HFFc6 (cell line): ENCODE measurements around the gene AURKA. TPM values are rescaled to one million over a fixed set of nuclear protein-coding genes. Genes with fewer than 3 reads are reported as not detected.
"Not testable (repeated sequence)": the region's sequence is repeated elsewhere in the genome, so short reads cannot be mapped to it uniquely, and the experiment has no call there.

Experiments
- DNase-seq: peaks from one replicate; pipeline ENCODE4 v3.0.0-alpha.2; 2018
- H3K27ac Mint-ChIP-seq: 2 replicates; pipeline ENCODE4 v1.8.0; 2020; ENCODE audit warnings: mild to moderate bottlenecking, mixed read lengths
- H3K27me3 Mint-ChIP-seq: 2 replicates; pipeline ENCODE4 v1.8.0; 2021; ENCODE audit warnings: mild to moderate bottlenecking, moderate library complexity, mixed read lengths; ENCODE audit not compliant: insufficient read depth
- H3K36me3 Mint-ChIP-seq: 2 replicates; pipeline ENCODE4 v1.8.0; 2021; ENCODE audit warnings: low read depth, mixed read lengths
- H3K4me1 Mint-ChIP-seq: 2 replicates; pipeline ENCODE4 v1.8.0; 2020; ENCODE audit warnings: low read depth, mixed read lengths
- H3K4me3 Mint-ChIP-seq: 2 replicates; pipeline ENCODE4 v1.8.0; 2020; ENCODE audit warnings: mild to moderate bottlenecking, moderate library complexity, mixed read lengths
- H3K9me3 Mint-ChIP-seq: 2 replicates; pipeline ENCODE4 v1.8.0; 2020; ENCODE audit warnings: mild to moderate bottlenecking, mixed read lengths
- total RNA-seq, 6 experiments: library from RNA; stranded (reverse); fragmentation: NEBNext Ultra II Directional; extraction: Animal tissue kit (Norgen Biotek cat#: 25700); gene quantifications; 2 replicates in 1 of 6; 3 replicates in 5 of 6; pipeline ENCODE4 v1.2.3, GENCODE V29; 2021
- TF ChIP-seq, protein P1 (sequence below): fragments of 200-600 bp; sonication (generic); IDR thresholded peaks from 2 replicates; pipeline ENCODE4 v1.5.0; 2021; ENCODE audit warnings: antibody characterized with exemption, mild to moderate bottlenecking

Gene AURKA
- total RNA-seq, 6 experiments from 2014 or later, result 37.2 to 82.0 (median 77.1) TPM

- no peaks in the 10 kb centered on the region for H3K9me3 Mint-ChIP-seq
- no peaks in the 10 kb centered on the region for H3K36me3 Mint-ChIP-seq
- TF ChIP-seq, protein P1, sequence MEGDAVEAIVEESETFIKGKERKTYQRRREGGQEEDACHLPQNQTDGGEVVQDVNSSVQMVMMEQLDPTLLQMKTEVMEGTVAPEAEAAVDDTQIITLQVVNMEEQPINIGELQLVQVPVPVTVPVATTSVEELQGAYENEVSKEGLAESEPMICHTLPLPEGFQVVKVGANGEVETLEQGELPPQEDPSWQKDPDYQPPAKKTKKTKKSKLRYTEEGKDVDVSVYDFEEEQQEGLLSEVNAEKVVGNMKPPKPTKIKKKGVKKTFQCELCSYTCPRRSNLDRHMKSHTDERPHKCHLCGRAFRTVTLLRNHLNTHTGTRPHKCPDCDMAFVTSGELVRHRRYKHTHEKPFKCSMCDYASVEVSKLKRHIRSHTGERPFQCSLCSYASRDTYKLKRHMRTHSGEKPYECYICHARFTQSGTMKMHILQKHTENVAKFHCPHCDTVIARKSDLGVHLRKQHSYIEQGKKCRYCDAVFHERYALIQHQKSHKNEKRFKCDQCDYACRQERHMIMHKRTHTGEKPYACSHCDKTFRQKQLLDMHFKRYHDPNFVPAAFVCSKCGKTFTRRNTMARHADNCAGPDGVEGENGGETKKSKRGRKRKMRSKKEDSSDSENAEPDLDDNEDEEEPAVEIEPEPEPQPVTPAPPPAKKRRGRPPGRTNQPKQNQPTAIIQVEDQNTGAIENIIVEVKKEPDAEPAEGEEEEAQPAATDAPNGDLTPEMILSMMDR, result no peak
- H3K4me1 Mint-ChIP-seq, result peaks cover 5% of the 10 kb centered on the region; the same call in 1 of the 2 replicates
- DNase-seq, result no peak
- no peak overlapping the region for H3K27ac Mint-ChIP-seq
- no peak overlapping the region for H3K4me3 Mint-ChIP-seq
- H3K27me3 Mint-ChIP-seq, result peaks cover 27% of the 10 kb centered on the region
Observed at GRCh38 chr20:56342783-56343182, 49.2 kb downstream of the AURKA start.

- DNase-seq, H3K4me3 Mint-ChIP-seq, H3K4me1 Mint-ChIP-seq, H3K36me3 Mint-ChIP-seq, H3K27ac Mint-ChIP-seq, H3K9me3 Mint-ChIP-seq: not testable (repeated sequence)
- H3K27me3 Mint-ChIP-seq, result peaks cover 22% of the 10 kb centered on the region
Observed at GRCh38 chr20:56336709-56337108, 55.3 kb downstream of the AURKA start.

DNA sequence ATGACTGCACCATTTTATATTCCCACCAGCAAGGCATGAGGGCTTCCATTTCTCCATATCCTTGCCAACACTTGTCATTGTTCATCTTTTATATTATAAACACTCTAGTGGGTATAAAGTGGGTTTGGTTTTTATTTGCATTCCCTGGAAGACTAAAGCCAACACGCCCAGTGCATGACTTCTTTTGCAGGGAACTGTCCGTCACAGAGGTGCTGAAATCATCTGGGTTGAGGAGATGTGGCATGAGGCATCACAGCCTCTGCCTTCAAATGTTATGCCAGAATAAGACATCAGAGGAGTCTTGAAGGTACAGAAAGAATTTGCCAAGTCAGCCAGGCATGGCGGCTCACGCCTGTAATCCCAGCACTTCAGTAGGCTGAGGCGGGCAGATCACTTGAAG is 63.2 kb downstream of the AURKA start:
- no peak for DNase-seq
- H3K27ac Mint-ChIP-seq, result no peak overlapping the region
- peaks cover 1% of the 10 kb centered on the region for H3K27me3 Mint-ChIP-seq
- H3K4me3 Mint-ChIP-seq, result no peak overlapping the region
- no peaks in the 10 kb centered on the region for H3K4me1 Mint-ChIP-seq
- TF ChIP-seq, protein P1, result no peak
- H3K9me3 Mint-ChIP-seq, result no peaks in the 10 kb centered on the region; the same call in 1 of the 2 replicates
- H3K36me3 Mint-ChIP-seq, result no peaks in the 10 kb centered on the region

DNA sequence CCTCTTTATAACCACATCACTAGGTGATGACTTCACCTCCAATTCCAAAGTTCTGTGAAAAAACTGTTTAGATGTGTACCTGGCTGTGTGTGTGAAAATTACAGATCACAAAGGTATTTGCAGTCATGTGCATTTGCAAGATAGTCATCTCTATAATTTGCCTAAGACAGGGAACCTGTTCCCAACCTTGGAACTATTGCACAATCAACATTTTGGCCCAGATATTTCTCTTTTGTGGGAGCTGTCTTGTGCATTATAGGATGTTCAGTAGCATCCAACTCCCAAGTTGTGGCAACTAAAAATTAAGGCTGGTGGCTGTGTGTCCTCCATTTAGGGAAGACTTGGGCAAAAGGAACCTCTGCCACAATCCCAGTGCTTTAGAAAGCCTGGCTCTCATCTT is 67.2 kb downstream of the AURKA start:
- DNase-seq, result no peak
- H3K4me1 Mint-ChIP-seq, result no peaks in the 10 kb centered on the region
- H3K36me3 Mint-ChIP-seq, result no peaks in the 10 kb centered on the region
- TF ChIP-seq, protein P1, result no peak
- no peaks in the 10 kb centered on the region; the same call in 1 of the 2 replicates for H3K27me3 Mint-ChIP-seq
- H3K9me3 Mint-ChIP-seq, result no peaks in the 10 kb centered on the region; the same call in 1 of the 2 replicates
- no peak overlapping the region for H3K27ac Mint-ChIP-seq
- H3K4me3 Mint-ChIP-seq, result no peak overlapping the region

- TF ChIP-seq, protein P1, result no peak
- H3K27me3 Mint-ChIP-seq, result no peaks in the 10 kb centered on the region; the same call in 1 of the 2 replicates
- no peak for DNase-seq
- no peaks in the 10 kb centered on the region; the same call in 1 of the 2 replicates for H3K9me3 Mint-ChIP-seq
- no peak overlapping the region for H3K27ac Mint-ChIP-seq
- H3K36me3 Mint-ChIP-seq, result no peaks in the 10 kb centered on the region
- no peak overlapping the region for H3K4me3 Mint-ChIP-seq
- no peaks in the 10 kb centered on the region for H3K4me1 Mint-ChIP-seq
Observed at GRCh38 chr20:56323656-56324055, 68.4 kb downstream of the AURKA start.

- Mint-ChIP-seq H3K27me3 (no peaks in the 10 kb centered on the region; the same call in 1 of the 2 replicates), H3K27ac (no peak overlapping the region), H3K36me3 (no peaks in the 10 kb centered on the region), H3K4me3 (no peak overlapping the region), H3K9me3 (no peaks in the 10 kb centered on the region; the same call in 1 of the 2 replicates), H3K4me1 (no peaks in the 10 kb centered on the region)
- DNase-seq, result no peak
- TF ChIP-seq, protein P1, result no peak
Observed at GRCh38 chr20:56323206-56323605, 68.8 kb downstream of the AURKA start.
